Neural cell (in vitro differentiated cells): ENCODE results near the gene ATP6V1B1. TPM values are rescaled to one million over a fixed set of nuclear protein-coding genes. Genes with fewer than 3 reads are reported as not detected.

Experiments
- H2AFZ ChIP-seq: fragments of 200-600, 300-800 bp; sonication (generic), shearing (Covaris generic); 2 replicates; pipeline ENCODE4 v1.6.0; 2014; ENCODE audit warnings: low read depth, mild to moderate bottlenecking, antibody characterized with exemption, low read length, moderate library complexity
- H3F3A ChIP-seq: fragments of 200-600 bp; shearing (Covaris generic); 2 replicates; pipeline ENCODE4 v1.6.1; 2016; ENCODE audit warnings: mild to moderate bottlenecking, moderate library complexity, mixed read lengths, antibody characterized with exemption, low read length; ENCODE audit not compliant: insufficient read depth, poor library complexity, severe bottlenecking
- H3K27ac ChIP-seq: fragments of 200-600, 300-800 bp; sonication (generic), shearing (Covaris generic); 2 replicates; pipeline ENCODE4 v1.5.1; 2014; ENCODE audit warnings: mild to moderate bottlenecking, low read length, moderate library complexity
- H3K27me3 ChIP-seq: fragments of 300-800, 200-600 bp; sonication (generic), shearing (Covaris generic); 2 replicates; pipeline ENCODE4 v1.6.0; 2014; ENCODE audit warnings: mild to moderate bottlenecking, low read depth, low read length, moderate library complexity; ENCODE audit not compliant: insufficient read depth
- H3K36me3 ChIP-seq: fragments of 300-800, 200-600 bp; sonication (generic), shearing (Covaris generic); 2 replicates; pipeline ENCODE4 v1.5.1; 2014; ENCODE audit warnings: mild to moderate bottlenecking, antibody characterized with exemption, low read length, moderate library complexity; ENCODE audit not compliant: insufficient read depth
- H3K4me2 ChIP-seq: fragments of 300-800, 200-600 bp; sonication (generic), shearing (Covaris generic); 2 replicates; pipeline ENCODE4 v1.6.0; 2014; ENCODE audit warnings: mild to moderate bottlenecking, low read length
- H3K4me3 ChIP-seq: fragments of 300-800, 200-600 bp; sonication (generic), shearing (Covaris generic); 2 replicates; pipeline ENCODE4 v1.5.1; 2014; ENCODE audit warnings: mild to moderate bottlenecking, low read length, moderate library complexity
- H3K79me2 ChIP-seq: fragments of 200-600 bp; shearing (Covaris generic); replicated peaks from 2 replicates; pipeline ENCODE4 v1.6.0; 2014; ENCODE audit warnings: mild to moderate bottlenecking, low read length, moderate library complexity; ENCODE audit not compliant: insufficient read depth
- H3K9ac ChIP-seq: fragments of 300-800, 200-600 bp; sonication (generic), shearing (Covaris generic); 2 replicates; pipeline ENCODE4 v1.6.1; 2016; ENCODE audit warnings: mild to moderate bottlenecking, low read length, mixed read lengths
- H3K9me2 ChIP-seq: fragments of 200-600 bp; shearing (Covaris generic); 2 replicates; pipeline ENCODE4 v1.6.1; 2016; ENCODE audit warnings: mild to moderate bottlenecking, low read length, mixed read lengths; ENCODE audit not compliant: insufficient read depth
- H3K9me3 ChIP-seq: fragments of 200-600, 300-800 bp; sonication (generic), shearing (Covaris generic); 2 replicates; pipeline ENCODE4 v1.6.1; 2016; ENCODE audit warnings: mild to moderate bottlenecking, mixed run types, low read length, moderate library complexity, mixed read lengths
- H4K20me1 ChIP-seq: fragments of 200-600 bp; shearing (Covaris generic); 2 replicates; pipeline ENCODE4 v1.6.1; 2016; ENCODE audit warnings: mild to moderate bottlenecking, mixed run types; ENCODE audit not compliant: insufficient read depth
- EP300 ChIP-seq: fragments of 450-650 bp; conservative IDR thresholded peaks from 2 replicates; pipeline ENCODE4 v1.6.1; 2014; ENCODE audit warnings: antibody characterized with exemption, mild to moderate bottlenecking, moderate library complexity; ENCODE audit not compliant: poor library complexity, severe bottlenecking
- EZH2 ChIP-seq: fragments of 200-600, 300-800 bp; shearing (Covaris generic), sonication (generic); IDR thresholded peaks from 2 replicates; pipeline ENCODE4 v1.6.1; 2014; ENCODE audit warnings: antibody characterized with exemption, low read length, borderline replicate concordance, mild to moderate bottlenecking; ENCODE audit not compliant: insufficient read depth, poor library complexity, severe bottlenecking
- MXI1 ChIP-seq: fragments of 450-650 bp; conservative IDR thresholded peaks from 2 replicates; pipeline ENCODE4 v1.6.1; 2014; ENCODE audit warnings: antibody characterized with exemption, mild to moderate bottlenecking; ENCODE audit not compliant: poor library complexity, severe bottlenecking
- POLR2AphosphoS5 ChIP-seq: IDR thresholded peaks from 2 replicates; pipeline ENCODE4 v1.6.1; 2012
- RAD21 ChIP-seq: fragments of 450-650 bp; conservative IDR thresholded peaks from 2 replicates; pipeline ENCODE4 v1.6.1; 2014; ENCODE audit warnings: antibody characterized with exemption, mild to moderate bottlenecking, moderate library complexity
- REST ChIP-seq: IDR thresholded peaks from 2 replicates; pipeline ENCODE4 v1.6.1; 2012; ENCODE audit warnings: borderline replicate concordance
- SMC3 ChIP-seq: fragments of 450-650 bp; conservative IDR thresholded peaks from 2 replicates; pipeline ENCODE4 v1.6.1; 2014; ENCODE audit warnings: antibody characterized with exemption, mild to moderate bottlenecking, moderate library complexity; ENCODE audit not compliant: poor library complexity
- TAF1 ChIP-seq: IDR thresholded peaks from 2 replicates; pipeline ENCODE4 v1.6.1; 2012; ENCODE audit warnings: low read depth
- polyA plus RNA-seq: library from polyadenylated mRNA; depleted of rRNA; stranded (reverse); fragments of >200 nt; gene quantifications from 2 replicates; pipeline ENCODE4 v1.2.3, GENCODE V29; 2014
- TF ChIP-seq, protein P1 (sequence below): fragments of 450-650 bp; IDR thresholded peaks from 2 replicates; pipeline ENCODE4 v1.5.1; 2014; ENCODE audit warnings: antibody characterized with exemption, mild to moderate bottlenecking, moderate library complexity; ENCODE audit not compliant: poor library complexity, severe bottlenecking

Gene ATP6V1B1
- polyA plus RNA-seq, 1 donor from 2014 or later, result 0.12 TPM

GRCh38 chr2:70888923-70889715 is 46.6 kb upstream of the ATP6V1B1 start:
- no peaks in the 10 kb centered on the region for H3K9me3 ChIP-seq
- peaks cover 100% of the 10 kb centered on the region for H3K27me3 ChIP-seq
- peak; percentile 99 for TF ChIP-seq EZH2
- no peak for TF ChIP-seq RAD21
- TF ChIP-seq TAF1, result no peak
- TF ChIP-seq, protein P1, sequence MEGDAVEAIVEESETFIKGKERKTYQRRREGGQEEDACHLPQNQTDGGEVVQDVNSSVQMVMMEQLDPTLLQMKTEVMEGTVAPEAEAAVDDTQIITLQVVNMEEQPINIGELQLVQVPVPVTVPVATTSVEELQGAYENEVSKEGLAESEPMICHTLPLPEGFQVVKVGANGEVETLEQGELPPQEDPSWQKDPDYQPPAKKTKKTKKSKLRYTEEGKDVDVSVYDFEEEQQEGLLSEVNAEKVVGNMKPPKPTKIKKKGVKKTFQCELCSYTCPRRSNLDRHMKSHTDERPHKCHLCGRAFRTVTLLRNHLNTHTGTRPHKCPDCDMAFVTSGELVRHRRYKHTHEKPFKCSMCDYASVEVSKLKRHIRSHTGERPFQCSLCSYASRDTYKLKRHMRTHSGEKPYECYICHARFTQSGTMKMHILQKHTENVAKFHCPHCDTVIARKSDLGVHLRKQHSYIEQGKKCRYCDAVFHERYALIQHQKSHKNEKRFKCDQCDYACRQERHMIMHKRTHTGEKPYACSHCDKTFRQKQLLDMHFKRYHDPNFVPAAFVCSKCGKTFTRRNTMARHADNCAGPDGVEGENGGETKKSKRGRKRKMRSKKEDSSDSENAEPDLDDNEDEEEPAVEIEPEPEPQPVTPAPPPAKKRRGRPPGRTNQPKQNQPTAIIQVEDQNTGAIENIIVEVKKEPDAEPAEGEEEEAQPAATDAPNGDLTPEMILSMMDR, result no peak
- TF ChIP-seq SMC3, result no peak
- no peaks in the 10 kb centered on the region for H3K79me2 ChIP-seq
- no peak overlapping the region for H3K4me2 ChIP-seq
- peak overlapping the region; percentile 56 for H3K4me3 ChIP-seq
- H2AFZ ChIP-seq, result no peak overlapping the region
- no peaks in the 10 kb centered on the region for H4K20me1 ChIP-seq
- no peaks in the 10 kb centered on the region for H3F3A ChIP-seq
- H3K9ac ChIP-seq, result no peak overlapping the region
- no peaks in the 10 kb centered on the region for H3K9me2 ChIP-seq
- H3K27ac ChIP-seq, result no peak overlapping the region
- H3K36me3 ChIP-seq, result no peaks in the 10 kb centered on the region

- no peaks in the 10 kb centered on the region for H3K9me3 ChIP-seq
- TF ChIP-seq EP300 (no peak), REST (no peak), POLR2AphosphoS5 (no peak), SMC3 (no peak), MXI1 (no peak), RAD21 (no peak), EZH2 (no peak), TAF1 (no peak)
- TF ChIP-seq, protein P1, result no peak
- no peak overlapping the region for H3K9ac ChIP-seq
- H3K27ac ChIP-seq, result no peak overlapping the region
- no peaks in the 10 kb centered on the region for H3K36me3 ChIP-seq
- H4K20me1 ChIP-seq, result no peaks in the 10 kb centered on the region
- H3K9me2 ChIP-seq, result no peaks in the 10 kb centered on the region
- H3K4me3 ChIP-seq, result no peak overlapping the region
- H3K27me3 ChIP-seq, result peaks cover 100% of the 10 kb centered on the region
- no peaks in the 10 kb centered on the region for H3K79me2 ChIP-seq
- no peak overlapping the region for H3K4me2 ChIP-seq
- no peaks in the 10 kb centered on the region for H3F3A ChIP-seq
- no peak overlapping the region for H2AFZ ChIP-seq
These were observed 46.0 kb upstream of the ATP6V1B1 start for GRCh38 chr2:70889716-70890037.
